Measurements from ENCODE around the gene RIPK4.
"Not testable (repeated sequence)": the region's sequence is repeated elsewhere in the genome, so short reads cannot be mapped to it uniquely, and the experiment has no call there.

Gene RIPK4

DNA sequence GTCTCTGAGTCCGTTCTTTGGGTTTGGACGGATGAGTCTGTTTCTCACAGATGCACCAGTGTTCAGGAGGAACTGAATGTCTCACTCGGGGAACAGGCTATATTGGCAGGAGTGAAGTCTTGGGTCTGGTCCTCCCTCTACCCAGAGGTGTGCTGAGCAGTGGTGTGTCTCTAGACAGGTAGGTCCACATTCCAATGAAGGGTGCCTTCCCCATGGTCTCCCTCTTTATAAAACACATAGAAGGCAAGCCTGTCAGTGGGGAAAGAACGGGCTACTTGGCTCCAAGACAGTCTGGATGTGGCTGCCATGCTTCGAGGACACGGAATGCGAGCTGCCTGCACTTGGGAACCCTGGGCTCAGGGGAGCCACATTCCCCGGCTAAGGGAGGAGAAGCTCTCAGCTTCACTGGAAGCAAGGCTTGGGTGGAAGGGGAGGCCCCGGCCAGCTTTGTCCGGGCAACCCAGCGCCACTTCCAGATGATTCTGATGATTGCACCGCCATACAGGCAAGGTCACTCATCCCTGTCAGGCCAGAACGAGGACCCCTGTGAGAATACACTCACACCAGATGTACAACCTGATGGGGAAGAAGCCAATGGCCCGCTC, 29.7 kb upstream of the RIPK4 start:
- TF ChIP-seq, protein P1, sequence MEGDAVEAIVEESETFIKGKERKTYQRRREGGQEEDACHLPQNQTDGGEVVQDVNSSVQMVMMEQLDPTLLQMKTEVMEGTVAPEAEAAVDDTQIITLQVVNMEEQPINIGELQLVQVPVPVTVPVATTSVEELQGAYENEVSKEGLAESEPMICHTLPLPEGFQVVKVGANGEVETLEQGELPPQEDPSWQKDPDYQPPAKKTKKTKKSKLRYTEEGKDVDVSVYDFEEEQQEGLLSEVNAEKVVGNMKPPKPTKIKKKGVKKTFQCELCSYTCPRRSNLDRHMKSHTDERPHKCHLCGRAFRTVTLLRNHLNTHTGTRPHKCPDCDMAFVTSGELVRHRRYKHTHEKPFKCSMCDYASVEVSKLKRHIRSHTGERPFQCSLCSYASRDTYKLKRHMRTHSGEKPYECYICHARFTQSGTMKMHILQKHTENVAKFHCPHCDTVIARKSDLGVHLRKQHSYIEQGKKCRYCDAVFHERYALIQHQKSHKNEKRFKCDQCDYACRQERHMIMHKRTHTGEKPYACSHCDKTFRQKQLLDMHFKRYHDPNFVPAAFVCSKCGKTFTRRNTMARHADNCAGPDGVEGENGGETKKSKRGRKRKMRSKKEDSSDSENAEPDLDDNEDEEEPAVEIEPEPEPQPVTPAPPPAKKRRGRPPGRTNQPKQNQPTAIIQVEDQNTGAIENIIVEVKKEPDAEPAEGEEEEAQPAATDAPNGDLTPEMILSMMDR (conservative IDR thresholded peaks at IDR 0.05; ENCODE audit: low read depth, low read length) = no peak
- H3K4me3 ChIP-seq (ENCODE audit: low read depth, low read length) = no peak overlapping the region

DNA sequence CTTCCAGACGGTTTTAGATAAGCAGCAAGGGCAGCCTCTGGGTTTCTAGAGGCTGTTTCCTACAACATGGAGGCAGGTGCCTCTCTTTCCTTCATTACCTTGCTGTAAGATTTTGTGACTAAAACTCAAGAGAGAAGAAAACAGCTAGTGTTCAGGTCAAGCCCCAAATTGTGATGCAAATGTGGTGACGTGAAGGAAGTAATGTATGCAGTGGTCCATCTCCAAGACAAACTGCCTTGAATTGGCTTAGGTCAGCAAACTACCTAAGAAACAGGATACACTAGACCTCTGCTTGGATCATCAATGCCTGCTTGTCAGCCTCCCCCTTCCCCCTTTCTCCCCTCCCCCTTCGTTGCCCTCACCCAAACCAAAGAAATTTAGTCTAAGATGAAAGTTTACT, 28.9 kb upstream of the RIPK4 start:
- no peak for DNase-seq (ENCODE audit: low read depth)
- H3K4me3 ChIP-seq (ENCODE audit: low read depth, low read length) = no peak overlapping the region
- TF ChIP-seq, protein P1 (conservative IDR thresholded peaks at IDR 0.05; ENCODE audit: low read depth, low read length) = no peak

More for the DNA sequence above, 29.7 kb upstream of the RIPK4 start:
- no peak for DNase-seq (ENCODE audit: low read depth)

DNA sequence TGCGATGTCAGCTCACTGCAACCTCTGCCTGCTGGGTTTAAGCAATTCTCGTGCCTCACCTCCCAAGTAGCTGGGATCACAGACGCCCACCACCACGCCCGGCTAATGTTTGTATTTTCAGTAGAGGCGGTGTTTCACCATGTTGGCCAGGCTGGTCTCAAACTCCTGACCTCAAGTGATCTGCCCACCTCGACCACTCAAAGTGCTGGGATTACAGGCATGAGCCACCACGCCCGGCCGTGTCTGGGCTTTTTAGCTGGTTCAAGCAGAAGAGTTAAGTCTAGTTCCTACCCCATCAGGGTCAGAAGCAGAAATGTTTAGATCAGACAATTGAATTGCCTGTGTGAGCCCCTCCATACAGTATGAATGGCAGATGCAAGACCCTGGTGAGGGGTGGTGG, 27.7 kb upstream of the RIPK4 start:
- TF ChIP-seq, protein P1 (conservative IDR thresholded peaks at IDR 0.05; ENCODE audit: low read depth, low read length) = no peak
- DNase-seq (ENCODE audit: low read depth) = no peak
- H3K4me3 ChIP-seq (ENCODE audit: low read depth, low read length) = no peak overlapping the region

DNA sequence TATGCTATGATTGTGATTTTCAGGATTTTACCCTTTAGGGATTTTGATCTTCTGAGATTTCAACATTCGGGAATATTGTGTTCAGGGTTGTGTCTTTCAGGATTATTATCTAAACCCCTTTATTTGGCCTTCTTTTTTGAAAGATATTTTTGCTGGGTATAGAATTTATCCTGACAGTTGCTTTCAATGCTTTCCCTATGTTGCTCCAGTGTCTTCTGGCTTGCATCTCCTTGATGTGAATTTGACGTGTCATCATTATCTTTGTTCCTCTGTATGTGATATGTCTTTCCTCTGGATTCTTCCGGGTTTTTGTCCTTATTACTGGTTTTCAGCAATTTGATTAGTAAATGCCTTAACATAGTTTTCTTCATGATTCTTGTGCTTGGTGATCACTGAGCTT, 25.9 kb upstream of the RIPK4 start:
- H3K4me3 ChIP-seq (ENCODE audit: low read depth, low read length) = no peak overlapping the region
- no peak for DNase-seq (ENCODE audit: low read depth)
- TF ChIP-seq, protein P1 (conservative IDR thresholded peaks at IDR 0.05; ENCODE audit: low read depth, low read length) = no peak

DNA sequence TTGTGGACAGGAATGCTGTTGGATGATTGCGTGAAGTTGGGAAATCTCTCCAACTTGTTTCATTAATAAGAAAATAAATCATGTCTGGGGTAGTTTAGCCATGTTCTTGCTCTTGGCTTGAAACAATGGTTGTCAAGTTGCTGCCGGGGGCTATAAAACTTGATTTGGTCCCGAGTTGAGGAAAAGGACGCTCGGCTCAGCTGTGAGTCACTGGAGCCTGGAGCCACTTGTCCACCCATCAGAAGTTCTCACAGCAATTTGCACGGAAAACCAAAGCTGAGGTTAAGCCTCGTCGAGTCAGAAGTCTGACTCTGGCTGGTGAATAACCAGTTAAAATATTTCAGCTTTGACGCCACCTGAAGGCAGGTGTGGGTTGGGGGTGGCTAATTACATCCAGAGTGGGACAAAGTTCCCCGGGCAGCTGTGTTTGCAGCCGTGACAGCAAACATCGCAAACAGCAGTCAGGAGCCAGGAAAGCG, 19.7 kb upstream of the RIPK4 start:
- TF ChIP-seq, protein P1 (conservative IDR thresholded peaks at IDR 0.05; ENCODE audit: low read depth, low read length) = no peak
- no peak overlapping the region for H3K4me3 ChIP-seq (ENCODE audit: low read depth, low read length)
- no peak for DNase-seq (ENCODE audit: low read depth)

DNA sequence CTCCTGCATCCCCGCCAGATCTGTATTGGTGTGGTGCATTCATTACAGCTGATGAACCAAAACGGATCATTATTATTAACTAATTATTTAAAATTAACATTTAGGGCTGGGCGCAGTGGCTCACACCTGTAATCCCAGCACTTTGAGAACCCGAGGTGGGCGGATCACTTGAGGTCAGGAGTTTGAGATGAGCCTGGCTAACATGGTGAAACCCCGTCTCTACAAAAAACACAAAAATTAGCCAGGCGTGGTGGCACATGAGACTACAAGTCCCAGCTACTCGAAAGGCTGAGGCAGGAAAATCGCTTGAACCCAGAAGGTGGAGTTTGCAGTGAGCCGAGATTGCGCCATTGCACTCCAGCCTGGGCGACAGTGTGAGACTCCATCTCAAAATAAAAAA, 18.4 kb upstream of the RIPK4 start:
- not testable (repeated sequence) for DNase-seq (ENCODE audit: low read depth); H3K4me3 ChIP-seq (ENCODE audit: low read depth, low read length)

DNA sequence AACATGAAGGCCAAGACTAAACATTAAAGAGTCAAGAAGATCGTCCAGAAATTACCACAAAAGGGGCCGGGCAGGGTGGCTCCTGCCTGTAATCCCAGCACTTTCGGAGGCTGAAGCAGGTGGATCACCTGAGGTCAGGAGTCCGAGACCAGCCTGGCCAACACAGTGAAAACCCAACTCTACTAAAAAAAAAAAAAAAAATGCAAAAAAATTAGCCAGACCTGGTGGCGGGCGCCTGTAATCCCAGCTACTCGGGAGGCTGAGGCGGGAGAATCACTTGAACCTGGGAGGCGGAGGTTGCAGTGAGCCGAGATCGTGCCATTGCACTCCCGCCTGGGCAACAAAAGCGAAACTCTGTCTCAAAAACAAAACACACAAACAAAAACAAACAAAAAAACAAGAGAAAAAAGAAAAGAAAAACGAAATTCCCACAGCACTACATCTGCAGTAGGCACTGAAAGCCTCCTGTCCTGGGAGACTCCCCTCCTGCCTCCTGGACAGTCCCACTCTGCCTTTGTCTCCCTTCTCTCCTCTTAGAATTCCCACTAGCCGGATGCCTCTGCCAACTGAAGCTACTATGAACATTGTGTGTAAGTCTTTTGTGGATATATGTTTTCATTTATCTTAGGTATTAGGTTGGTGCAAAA, 17.7 kb upstream of the RIPK4 start:
- DNase-seq (ENCODE audit: low read depth) = no peak
- TF ChIP-seq, protein P1 (conservative IDR thresholded peaks at IDR 0.05; ENCODE audit: low read depth, low read length) = no peak
- H3K4me3 ChIP-seq (ENCODE audit: low read depth, low read length) = no peak overlapping the region

Data from choroid plexus epithelial cell (primary cell).